GM21786 (cell line): Measurements from ENCODE around the gene RAB19.
"Not testable (repeated sequence)": the region's sequence is repeated elsewhere in the genome, so short reads cannot be mapped to it uniquely, and the experiment has no call there.

Experiments used
- ATAC-seq: cut with Tn5 transposase; IDR thresholded peaks from one replicate; pipeline ENCODE4 v1.9.1; 2021; ENCODE audit not compliant: unreplicated experiment

The RAB19 gene

DNA sequence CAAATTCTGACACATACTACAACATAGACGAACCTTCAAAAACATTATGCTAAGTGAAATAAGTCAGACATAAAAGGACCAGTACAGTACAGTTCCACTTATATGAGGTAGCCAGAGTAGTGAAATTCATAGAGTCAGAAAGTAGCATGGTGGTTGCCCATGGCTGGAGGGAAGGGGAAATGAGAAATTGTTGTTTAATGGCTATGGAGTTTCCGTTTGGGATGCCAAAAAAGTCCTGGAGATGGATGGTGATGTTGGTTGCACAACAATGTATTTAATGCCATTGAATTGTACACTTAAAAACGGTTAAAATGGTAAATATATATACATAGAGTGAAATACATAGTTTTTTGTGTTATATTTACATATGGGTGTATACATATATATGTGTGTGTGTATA, 3.5 kb upstream of the RAB19 start:
- ATAC-seq, result no peak

DNA sequence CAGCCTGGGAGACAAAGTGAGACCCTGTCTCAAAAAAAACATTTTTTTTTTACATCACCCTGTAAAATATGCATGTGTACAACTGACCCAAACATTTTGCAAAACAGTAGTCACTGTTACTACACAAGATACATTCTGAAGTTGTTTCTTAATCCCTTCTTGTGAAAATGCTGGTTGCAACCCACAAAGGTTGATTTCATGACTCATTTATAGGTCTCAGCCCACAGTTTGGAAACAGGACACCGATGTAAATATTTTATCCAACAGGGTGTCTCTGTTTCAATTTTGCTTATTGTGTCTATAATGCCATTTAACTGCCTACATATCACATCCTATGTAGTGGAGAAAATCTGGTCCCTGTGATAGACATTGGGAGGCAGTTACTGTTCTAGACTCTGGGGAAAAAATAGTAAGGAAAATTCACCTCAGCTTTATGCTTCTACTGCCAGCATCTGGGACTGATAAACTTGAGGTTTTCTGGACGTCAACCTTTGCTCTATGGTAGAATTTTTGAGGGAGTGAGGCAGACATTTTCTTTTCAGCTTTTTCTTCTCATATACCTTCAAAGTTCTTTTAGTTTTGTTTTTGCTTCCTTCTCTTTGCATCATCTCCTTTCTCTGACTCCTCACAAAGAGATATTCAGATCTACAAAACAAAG, 1.6 kb upstream of the RAB19 start:
- no peak for ATAC-seq

DNA sequence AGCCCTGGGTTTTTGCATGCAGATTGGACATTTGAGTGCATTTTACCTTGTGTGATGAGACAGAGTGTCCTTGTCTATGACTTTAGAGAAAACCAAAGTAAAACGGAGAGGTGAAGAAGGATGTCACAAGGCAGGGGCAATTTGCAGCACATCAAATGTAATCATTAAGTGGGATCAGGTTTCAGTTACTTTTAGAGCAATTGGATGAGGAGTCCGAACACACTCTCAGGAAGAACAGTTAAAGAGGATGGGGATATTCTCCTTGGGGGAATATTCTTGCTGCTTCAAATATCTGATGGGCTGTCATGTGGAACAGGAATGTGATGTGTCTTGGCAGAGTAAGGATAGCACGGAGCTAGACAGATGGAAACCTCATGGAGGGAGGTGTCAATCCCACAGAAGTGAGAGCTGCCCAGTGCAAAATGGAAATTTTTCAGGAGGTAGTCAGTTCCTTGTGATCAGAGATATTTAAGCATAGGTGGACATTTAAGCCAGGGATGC, 757 bp downstream of the RAB19 start:
- ATAC-seq, result no peak

DNA sequence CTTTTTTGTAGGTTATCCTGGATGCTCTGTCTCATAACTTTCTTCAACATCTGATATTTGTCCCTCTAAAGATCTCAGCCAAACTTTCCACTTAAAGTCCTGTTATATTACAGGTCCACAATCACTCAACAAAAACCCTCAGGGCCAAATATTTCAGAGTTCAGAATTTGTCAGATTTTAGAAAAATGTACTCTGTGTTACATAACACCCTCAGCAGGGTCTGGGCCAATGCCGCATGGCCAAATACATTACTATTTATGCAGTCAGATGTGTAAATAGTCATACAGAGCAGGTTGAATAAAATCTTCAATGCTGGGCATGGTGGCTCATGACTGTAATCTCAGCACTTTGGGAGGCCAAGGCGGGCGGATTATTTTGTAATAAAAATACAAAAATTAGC, 11.5 kb downstream of the RAB19 start:
- ATAC-seq, result no peak

DNA sequence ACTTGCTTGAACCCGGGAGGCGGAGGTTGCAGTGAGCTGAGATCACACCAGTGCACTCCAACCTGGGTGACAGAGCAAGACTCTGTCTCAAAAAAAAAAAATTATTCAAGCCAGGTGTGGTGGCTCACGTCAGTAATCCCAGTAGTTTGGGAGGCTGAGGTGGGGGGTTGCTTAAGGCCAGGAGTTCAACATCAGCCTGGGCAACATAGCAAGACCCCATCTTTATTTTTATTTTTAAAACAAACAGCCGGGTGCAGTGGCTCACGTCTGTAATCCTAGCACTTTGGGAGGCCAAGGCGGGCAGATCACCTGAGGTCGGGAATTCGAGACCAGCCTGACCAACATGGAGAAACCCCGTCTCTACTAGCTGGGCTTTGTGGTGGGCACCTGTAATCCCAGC, 12.0 kb downstream of the RAB19 start:
- ATAC-seq, result not testable (repeated sequence)

DNA sequence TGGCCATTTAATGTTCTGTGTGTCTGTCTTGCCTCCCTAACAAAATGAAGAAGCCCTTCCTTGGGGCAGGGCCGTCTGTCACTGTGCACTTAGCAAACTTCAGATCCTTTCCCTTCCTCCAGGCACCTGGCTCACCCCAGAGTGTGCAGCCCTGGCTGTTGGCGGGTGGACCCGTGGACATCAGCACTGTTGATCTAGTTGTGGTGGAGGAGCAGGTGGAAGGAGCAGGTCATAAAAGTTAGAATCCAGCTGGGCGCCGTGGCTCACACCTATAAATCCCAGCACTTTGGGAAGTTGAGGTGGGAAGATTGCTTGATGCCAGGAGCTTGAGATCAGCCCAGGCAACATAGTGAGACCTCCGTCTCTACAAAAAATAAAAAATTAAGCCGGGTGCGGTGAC, 12.7 kb downstream of the RAB19 start:
- ATAC-seq, result no peak

DNA sequence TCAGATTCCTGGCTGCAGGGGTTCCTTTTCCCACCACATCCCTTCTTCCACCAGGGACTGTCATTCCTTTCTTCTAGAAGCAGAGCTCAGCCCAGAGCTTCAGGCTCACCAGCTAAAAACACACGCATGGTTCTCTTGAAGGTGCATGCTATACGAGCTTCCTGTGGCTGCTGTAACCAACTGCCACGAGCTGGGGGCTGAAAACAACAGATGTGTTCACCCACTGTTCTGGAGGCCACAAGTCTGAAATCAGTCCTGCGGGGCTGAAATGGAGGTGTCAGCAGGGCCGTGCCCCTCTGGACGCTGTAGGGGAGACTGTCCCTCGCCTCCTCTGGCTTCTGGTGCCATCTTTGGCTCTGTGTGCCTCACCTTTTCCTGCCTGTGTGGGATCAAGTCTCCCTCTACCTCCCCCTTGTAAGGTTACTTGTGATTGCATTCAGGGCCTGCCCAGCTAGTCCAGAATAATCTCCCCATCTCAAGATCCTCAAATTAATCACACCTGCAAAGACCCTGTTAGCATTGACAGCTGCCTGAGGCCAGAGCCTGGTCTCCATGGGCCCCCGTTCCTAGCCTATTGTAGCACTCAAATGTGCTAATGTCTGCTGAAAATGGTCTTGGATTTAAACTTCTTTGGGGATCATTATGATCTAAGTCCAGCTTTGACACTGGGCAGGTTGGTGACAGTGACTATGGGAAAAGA, 13.7 kb downstream of the RAB19 start:
- no peak for ATAC-seq

DNA sequence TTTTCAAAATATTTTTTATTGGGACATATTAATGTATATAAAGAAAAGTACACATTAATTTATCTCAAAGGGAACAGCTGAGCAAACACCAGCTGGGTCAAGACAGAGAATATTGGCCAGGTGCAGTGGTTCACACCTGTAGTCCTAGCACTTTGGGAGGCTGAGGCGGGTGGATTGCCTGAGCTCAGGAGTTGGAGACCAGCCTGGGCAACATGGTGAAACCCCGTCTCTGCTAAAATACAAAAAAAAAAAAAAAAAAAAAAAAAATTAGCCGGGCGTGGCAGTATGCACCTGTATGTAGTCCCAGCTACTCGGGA, 14.3 kb downstream of the RAB19 start:
- not testable (repeated sequence) for ATAC-seq

DNA sequence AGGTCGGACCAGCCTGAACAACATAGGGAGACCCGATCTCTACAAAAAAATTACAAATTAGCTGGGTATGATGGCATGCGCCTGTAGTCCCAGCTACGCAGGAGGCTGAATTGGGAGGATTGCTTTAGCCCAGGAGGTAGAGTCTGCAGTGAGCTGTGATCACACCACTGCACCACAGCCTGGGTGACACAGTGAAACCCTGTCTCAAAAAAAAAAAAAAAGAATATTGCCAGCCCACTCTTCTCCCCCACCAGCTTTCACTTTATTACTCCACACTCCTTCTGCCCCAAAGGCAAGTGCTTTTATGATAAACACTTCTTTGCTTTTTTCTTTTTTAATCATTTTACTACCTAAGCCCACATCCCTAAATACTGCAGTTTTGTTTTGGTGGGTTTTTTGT, 14.8 kb downstream of the RAB19 start:
- ATAC-seq, result no peak

DNA sequence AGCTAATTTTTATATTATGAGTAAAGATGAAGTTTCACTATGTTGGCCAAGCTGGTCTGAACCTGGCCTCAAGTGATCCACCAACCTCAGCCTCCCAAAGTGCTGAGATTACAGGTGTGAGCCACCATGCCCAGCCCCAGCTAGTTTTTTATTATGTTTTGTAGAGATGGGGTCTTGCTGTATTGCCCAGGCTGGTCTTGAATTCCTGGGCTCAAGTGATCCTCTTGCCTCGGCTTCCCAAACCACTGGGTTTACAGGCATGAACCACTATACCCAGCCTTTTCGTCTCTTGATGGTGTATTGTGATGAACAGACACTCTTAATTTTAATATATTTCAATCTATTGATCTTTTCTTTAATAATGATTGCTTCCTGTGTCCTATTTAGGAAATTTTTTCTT, 17.7 kb downstream of the RAB19 start:
- ATAC-seq, result no peak

DNA sequence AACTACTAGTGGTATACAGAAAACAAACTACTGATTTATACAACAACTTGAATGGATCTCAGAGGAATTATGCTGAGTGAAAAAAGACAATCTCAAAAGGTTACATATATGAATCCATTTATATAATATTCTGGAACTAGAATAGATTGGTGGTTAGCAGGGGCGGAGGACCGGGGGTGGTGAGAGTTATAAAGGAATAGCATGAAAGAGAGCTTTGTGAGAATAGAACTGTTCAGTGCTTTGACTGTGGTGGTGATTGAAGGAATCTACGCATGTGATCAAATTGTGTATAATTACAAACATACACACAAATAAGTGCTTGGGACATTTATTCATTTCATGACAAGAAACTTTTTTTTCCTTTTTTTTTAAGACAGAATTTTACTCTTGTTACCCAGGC, 19.6 kb downstream of the RAB19 start:
- ATAC-seq, result no peak

DNA sequence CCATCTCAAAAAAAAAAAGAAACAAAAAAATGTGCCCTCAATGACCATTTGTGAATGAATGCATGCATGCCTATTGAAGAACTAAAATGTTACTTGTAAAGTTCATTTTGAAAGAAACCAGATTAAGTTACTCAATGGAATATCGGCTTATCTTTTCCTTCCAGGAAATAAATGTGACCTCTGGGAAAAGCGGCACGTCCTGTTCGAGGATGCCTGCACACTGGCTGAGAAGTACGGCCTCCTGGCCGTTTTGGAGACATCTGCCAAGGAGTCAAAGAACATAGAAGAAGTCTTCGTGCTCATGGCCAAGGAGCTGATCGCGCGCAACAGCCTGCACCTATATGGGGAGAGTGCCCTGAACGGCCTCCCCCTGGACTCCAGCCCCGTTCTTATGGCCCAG, 21.9 kb downstream of the RAB19 start:
- ATAC-seq, result no peak

DNA sequence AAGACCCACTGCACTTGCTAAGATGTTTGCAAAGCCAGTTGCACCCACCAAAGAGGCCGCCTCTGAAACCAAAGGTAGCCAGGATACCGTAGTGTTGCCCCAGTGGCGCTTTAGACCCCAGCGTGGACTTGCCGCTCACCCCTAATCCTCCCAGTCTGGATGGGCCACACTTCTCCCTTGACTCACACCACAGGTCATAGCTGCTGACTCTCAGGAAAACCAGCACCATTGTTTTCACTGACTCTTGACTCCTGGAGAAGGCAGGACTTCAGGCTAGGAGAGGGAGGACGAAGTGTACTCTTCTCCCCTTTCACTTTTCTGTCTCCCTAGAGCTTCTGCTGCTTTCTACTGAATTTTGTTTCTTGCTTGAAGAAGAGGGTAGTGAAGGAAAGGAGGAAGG, 22.3 kb downstream of the RAB19 start:
- ATAC-seq, result no peak

DNA sequence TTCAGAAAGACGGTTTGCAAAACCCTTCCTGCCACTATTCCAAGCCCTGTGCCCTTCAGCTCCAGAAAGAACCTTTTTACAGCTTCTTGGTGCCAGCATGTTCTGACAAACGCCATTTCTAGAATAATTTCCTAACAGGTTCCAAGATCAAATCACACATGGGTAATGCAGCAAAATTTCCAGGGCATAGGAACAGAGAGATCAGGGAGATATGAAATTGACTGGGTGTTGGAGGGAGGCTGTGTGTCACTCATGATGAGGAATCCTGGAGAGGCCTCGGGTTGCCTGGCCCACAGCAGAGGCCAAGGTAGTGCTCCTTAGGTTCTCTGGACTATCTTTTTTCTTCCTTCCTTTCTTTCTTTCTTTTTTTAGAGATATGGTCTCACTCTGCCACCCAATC, 29.5 kb downstream of the RAB19 start:
- ATAC-seq, result no peak

DNA sequence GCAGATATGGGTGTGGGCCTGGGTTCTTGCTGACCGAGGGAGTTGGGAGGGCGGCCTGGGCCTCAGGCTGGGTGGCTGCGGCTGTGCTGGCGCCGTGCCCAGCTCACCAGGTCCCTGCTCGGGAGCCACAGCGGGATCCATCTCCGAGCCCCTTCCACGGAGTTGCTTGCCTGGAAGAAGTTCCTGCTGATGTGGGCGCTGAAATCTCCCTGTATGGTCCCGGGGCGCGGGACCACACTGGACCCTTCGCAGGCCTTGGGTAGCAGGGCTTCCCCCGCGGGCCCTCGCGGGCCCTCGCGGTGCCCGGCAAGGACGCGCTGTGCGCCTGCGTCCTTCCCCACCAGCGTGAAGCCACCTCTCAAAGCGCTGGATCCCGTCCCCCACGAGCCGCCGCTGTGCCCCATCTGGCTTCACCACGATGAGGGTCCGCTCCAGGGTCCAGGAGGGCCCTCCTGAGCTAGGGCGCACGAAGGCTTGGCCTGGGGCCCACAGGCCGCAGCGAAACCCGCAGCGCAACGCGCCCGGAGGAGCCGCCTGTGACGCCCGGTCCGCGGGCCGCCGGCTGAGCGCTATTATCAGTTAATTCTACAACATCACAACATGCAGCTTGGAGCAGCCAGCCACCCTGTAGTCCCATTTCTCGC, 31.5 kb downstream of the RAB19 start:
- no peak for ATAC-seq

DNA sequence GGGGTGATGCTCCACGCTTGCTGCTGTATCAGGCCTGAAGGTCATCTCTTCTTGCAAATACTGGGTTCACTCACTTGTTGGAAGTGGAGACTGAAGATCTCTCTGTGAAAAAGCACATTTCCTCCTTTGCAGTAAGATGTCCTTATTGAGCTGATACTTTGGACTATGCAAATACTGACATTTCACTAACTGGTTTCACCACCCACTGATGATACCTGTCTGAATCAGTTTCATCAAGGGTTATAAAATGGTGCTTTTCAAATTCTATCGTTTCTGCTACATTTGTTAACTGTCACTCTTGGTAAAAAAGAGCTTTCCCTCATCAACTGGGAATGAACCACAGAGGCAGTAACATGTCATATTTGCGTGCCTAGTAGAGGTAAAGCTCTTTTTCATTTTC, 35.5 kb downstream of the RAB19 start:
- ATAC-seq, result no peak

DNA sequence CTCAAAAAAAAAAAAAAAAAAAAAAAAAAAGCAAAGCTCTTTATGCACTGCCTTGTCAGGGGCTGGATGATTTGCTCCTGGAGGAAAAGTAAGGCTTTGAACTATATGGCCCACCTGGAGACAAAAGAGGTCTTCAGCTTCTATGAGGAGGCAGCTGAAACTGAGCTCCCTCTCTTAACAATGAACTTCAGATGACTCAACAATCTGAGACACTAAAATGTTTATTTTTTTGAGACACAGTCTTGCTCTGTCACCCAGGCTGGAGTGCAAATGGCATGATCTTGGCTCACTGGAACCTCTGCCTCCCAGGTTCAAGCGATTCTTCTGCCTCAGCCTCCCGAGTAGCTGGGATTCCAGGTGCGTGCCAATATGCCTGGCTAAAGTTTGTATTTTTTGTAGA, 36.7 kb downstream of the RAB19 start:
- no peak for ATAC-seq

DNA sequence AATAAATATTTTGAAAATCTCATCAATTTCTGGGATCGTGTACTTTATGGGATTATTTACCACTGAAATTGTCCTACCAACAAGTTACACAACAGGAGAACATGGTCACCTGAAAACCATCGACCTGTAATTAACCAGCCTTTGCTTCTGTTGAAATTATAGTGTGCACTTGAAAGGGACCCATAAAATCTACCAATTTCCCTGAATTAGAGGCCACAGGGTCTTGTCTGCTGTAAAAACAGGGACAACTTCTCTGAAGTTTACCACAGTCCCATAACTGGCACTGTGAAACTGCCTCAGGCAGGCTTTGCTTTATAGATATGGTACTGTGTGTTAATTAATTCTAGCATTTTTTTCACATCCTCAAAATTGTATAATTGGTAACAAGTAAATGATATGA, 37.7 kb downstream of the RAB19 start:
- ATAC-seq, result no peak

DNA sequence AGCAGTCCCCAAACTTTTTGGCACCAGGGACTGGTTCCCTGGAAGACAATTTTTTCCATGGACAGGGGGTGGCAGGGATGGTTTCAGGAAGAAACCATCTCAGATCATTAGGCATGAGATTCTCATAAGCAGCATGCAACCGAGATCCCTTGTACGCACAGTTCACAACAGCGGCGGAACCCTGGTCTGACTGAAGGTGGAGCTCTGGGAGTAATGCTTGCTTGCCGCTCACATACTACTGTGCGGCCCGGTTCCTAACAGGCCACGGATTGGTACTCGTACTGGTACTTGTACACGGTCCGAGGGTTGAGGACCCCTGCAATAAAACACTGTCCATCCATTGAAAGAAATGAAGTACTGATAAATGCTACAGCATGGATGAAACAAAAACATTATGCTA, 42.6 kb downstream of the RAB19 start:
- ATAC-seq, result no peak

DNA sequence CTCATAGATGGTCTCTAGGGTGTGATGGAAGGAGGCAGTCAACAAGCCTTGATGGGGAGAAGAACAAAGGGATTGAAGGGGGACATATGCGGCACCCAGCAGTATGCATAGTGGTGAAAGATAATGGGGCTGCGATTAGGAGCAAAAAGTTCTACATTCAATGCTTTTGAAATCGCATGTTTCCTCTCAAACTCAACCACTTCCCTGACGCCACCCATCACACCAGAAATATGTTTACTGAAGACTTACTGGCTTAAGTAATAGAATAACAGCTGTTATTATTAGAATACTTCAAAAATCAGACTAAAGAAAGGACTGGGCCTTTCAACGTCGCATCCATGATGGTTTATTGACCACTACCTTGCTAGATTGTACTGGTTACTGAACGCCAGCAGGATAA, 44.0 kb downstream of the RAB19 start:
- no peak for ATAC-seq

DNA sequence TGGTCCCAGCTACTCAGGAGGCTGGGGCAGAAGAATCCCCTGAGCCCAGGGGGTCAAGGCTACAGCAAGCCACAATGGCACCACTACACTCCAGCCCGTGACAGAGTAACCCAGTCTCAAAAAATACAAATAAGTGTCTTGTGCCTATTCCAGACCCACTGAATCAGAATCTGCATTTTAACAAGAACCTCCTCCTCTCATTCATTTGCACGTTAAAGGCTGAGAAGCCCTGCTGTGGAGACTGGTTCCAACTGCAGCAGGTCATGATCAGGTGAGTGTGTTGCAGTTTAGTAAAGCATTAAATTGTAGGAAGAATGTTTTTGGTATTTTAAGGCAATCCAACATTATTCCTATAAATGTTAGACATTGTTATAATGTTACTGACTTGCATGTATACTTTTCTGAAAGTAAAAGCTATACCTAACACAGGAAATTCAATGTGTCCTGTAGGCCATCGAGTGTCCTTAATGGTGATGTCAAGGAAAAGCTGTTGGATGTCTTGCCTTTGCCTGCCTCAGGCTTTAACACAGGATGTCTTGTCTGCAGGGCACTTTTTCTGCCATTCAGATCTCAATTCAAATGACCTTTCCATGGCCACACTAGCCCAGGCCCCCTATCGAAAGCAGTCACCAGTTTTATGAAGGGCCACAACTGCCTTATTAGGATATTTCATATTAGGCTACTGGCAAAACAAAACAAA, 45.1 kb downstream of the RAB19 start:
- no peak for ATAC-seq

DNA sequence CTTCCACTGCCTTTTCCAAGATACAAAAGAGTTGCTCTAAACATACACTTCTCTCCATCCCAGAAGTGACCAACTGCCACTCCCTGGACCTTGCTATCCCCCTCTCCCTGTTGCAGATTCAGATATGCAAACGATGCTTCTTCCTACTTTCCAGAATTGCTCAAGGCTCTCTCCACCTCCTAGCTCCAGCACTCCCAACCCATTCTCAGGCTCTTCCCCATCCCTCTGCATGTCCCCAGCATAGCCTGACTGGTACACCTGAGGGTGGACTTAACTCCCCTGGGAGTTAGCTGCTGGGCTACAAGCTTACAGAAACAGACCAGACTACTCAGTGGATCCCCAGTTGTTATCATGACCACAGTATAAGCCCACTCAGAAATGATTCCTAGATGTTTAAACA, 47.9 kb downstream of the RAB19 start:
- ATAC-seq, result no peak
